NT2/D1 (cell line): Measurements from ENCODE around the gene MIEF2.
"Not testable (repeated sequence)": the region's sequence is repeated elsewhere in the genome, so short reads cannot be mapped to it uniquely, and the experiment has no call there.

ENCODE experiments used
- SUZ12 ChIP-seq: IDR thresholded peaks from 2 replicates; pipeline ENCODE4 v1.6.1; 2011; ENCODE audit not compliant: insufficient read length, insufficient read depth; ENCODE audit errors: extremely low read depth
- YY1 ChIP-seq: IDR thresholded peaks from 2 replicates; pipeline ENCODE4 v1.6.1; 2011; ENCODE audit not compliant: insufficient read length, insufficient read depth
- ZNF274 ChIP-seq: IDR thresholded peaks from 2 replicates; pipeline ENCODE4 v1.6.1; 2011; ENCODE audit warnings: mild to moderate bottlenecking, low read depth, low read length

DNA sequence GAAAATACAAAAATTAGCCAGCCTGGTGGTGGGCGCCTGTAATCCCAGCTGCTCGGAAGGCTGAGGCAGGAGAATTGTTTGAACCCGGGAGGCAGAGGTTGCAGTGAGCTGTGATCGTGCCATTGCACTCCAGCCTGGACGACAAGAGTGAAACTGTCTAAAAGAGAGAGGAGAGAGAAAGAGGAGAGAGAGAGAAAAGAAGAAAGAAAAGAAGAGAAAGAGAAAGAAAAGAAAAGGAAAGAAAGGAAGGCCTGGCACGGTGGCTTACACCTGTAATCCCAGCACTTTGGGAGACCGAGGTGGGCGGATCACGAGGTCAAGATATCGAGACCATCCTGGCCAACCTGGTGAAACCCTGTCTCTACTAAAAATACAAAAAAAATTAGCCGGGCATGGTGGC is 43.6 kb upstream of the MIEF2 start:
- TF ChIP-seq ZNF274, YY1, SUZ12: not testable (repeated sequence)
